Measurements from ENCODE around the gene FAM222A. TPM values are rescaled to one million over a fixed set of nuclear protein-coding genes. Genes with fewer than 3 reads are reported as not detected.

Gene FAM222A
- total and polyA plus RNA-seq, 2 of the 8 experiments (the other 6 are each of a cell fraction or from before 2014, with no cell fraction given): 0.94 to 1.1 TPM

- Histone ChIP-seq H3K14ac (ENCODE audit: insufficient read length) (no peak overlapping the region), H3K9ac (replicated peaks in 1 of 4; ENCODE audit: extremely low read depth in 1 of 4, low read depth in 3 of 4, low read length in 3 of 4) (no peak overlapping the region), H3K79me2 (ENCODE audit: control insufficient read depth in 1 of 2, insufficient read depth in 2 of 2, low read length in 2 of 2) (no peaks in the 10 kb centered on the region), H4K20me1 (replicated peaks in 1 of 2; ENCODE audit: control insufficient read depth in 1 of 2, insufficient read depth in 2 of 2, low read length in 2 of 2) (peaks cover 0 to 2% of the 10 kb centered on the region in 2 experiments), H2BK20ac (ENCODE audit: low read length) (no peak overlapping the region), H4K8ac (ENCODE audit: extremely low read depth, insufficient read depth, low read length) (no peak overlapping the region; the same call in 1 of the 2 replicates), H2BK15ac (ENCODE audit: low read length) (no peak overlapping the region), H2AK5ac (ENCODE audit: low read depth, low read length) (no peak overlapping the region), H3K9me3 (ENCODE audit: insufficient read depth in 2 of 2, low read depth in 1 of 2, low read length in 1 of 2) (no peaks in the 10 kb centered on the region), H2AFZ (ENCODE audit: low read length) (no peak overlapping the region), H3K56ac (replicated peaks; ENCODE audit: insufficient read length, low read depth, low read length) (no peak overlapping the region), H3K4ac (replicated peaks; ENCODE audit: insufficient read length, low read depth, low read length) (no peak overlapping the region), H4K91ac (replicated peaks; ENCODE audit: insufficient read length, low read length) (no peak overlapping the region), H2BK12ac (ENCODE audit: low read depth, low read length) (no peak overlapping the region), H3K79me1 (ENCODE audit: low read depth, low read length) (no peaks in the 10 kb centered on the region), H3K27me3 (replicated peaks in 1 of 4; ENCODE audit: control insufficient read depth in 3 of 4, extremely low read depth in 1 of 4, insufficient read depth in 3 of 4, low read length in 3 of 4) (no peaks in the 10 kb centered on the region), H2BK120ac (replicated peaks; ENCODE audit: low read depth, low read length) (no peak overlapping the region), H3K4me3 (ENCODE audit: extremely low read depth in 1 of 4, insufficient read depth in 2 of 4, low read depth in 3 of 4, low read length in 4 of 4) (no peak overlapping the region), H4K5ac (ENCODE audit: insufficient read length, low read depth, low read length) (no peak overlapping the region), H3K4me1 (replicated peaks in 1 of 4; ENCODE audit: control insufficient read depth in 3 of 4, insufficient read depth in 4 of 4, low read length in 3 of 4) (no peaks in the 10 kb centered on the region; a peak in 2 of 7 replicates), H3K23ac (ENCODE audit: insufficient read length) (no peak overlapping the region), H3K4me2 (ENCODE audit: insufficient read depth in 1 of 2, low read depth in 2 of 2, low read length in 2 of 2) (no peak overlapping the region), H2BK5ac (ENCODE audit: low read depth, low read length) (no peak overlapping the region), H3K27ac (ENCODE audit: low read depth, low read length) (no peak overlapping the region), H3K36me3 (ENCODE audit: control insufficient read depth in 2 of 4, insufficient read depth in 4 of 4, low read length in 3 of 4) (no peaks in the 10 kb centered on the region), H3K23me2 (ENCODE audit: low read depth, low read length) (no peaks in the 10 kb centered on the region), H3K18ac (ENCODE audit: extremely low read depth, low read length) (no peak overlapping the region)
- FAIRE-seq (no peak), DNase-seq (ENCODE audit: low read depth in 1 of 2, low spot score in 2 of 2) (no peak)
- POLR2A ChIA-PET (ENCODE audit: partially characterized antibody): interaction anchor here (1.0 kb wide), 1 partner anchor 69 kb away, joined by 3 read pairs; no protein-coding TSS in a partner anchor
- WGBS, 2 experiments (ENCODE audit: extremely low coverage in 1 of 2, insufficient coverage in 1 of 2, insufficient read length in 1 of 2, insufficient replicate concordance in 2 of 2, low coverage in 1 of 2, low lambda C conversion rate in 2 of 2, missing lambda C conversion rate in 1 of 2): 83% methylated on average over 12 of the region's 12 CpGs; no CpG with 5 or more reads in 1 of the 2 experiments
- CTCF ChIA-PET (ENCODE audit: partially characterized antibody): interaction anchor here (0.6 to 1.9 kb wide), 7 partner anchors 9 to 129 kb away, joined by 3 to 9 read pairs (median 4); no protein-coding TSS in a partner anchor
- TF ChIP-seq HDAC2 (IDR thresholded peaks at IDR 0.05; ENCODE audit: borderline replicate concordance in 1 of 2, low read depth in 2 of 2, low read length in 2 of 2) (no peak), SP2 (IDR thresholded peaks at IDR 0.05; ENCODE audit: low read length) (no peak), RNF2 (IDR thresholded peaks at IDR 0.05; ENCODE audit: borderline replicate concordance, low read depth, low read length, missing control alignments, poor library complexity, severe bottlenecking) (no peak), TAF7 (optimal IDR thresholded peaks at IDR 0.05; ENCODE audit: borderline replicate concordance, low read depth, low read length) (no peak), CTBP2 (IDR thresholded peaks at IDR 0.05; ENCODE audit: borderline replicate concordance, insufficient read depth, insufficient read length, low read length) (no peak), RFX5 (IDR thresholded peaks at IDR 0.05; ENCODE audit: borderline replicate concordance, low read depth, low read length) (no peak), ASH2L (IDR thresholded peaks at IDR 0.05; ENCODE audit: low read length) (no peak), CREB1 (IDR thresholded peaks at IDR 0.05) (no peak), TCF12 (IDR thresholded peaks at IDR 0.05; ENCODE audit: low read depth, low read length) (no peak), SP1 (IDR thresholded peaks at IDR 0.05; ENCODE audit: low read depth, low read length) (no peak), BRCA1 (IDR thresholded peaks at IDR 0.05; ENCODE audit: low read depth, low read length) (no peak), MAX (IDR thresholded peaks at IDR 0.05) (no peak), RBBP5 (IDR thresholded peaks at IDR 0.05; ENCODE audit: borderline replicate concordance, low read depth, low read length) (no peak)
Observed at GRCh38 chr12:109726511-109727038, 12.9 kb downstream of the FAM222A start.
